PC-3 (cell line): ENCODE measurements around the gene SLC25A4. TPM values are rescaled to one million over a fixed set of nuclear protein-coding genes. Genes with fewer than 3 reads are reported as not detected.
A peak's percentile ranks its signal among the peaks of the same experiment; 100 is the strongest.

Source experiments
- ATAC-seq: fragments of 200-7000 bp; cut with Tn5 transposase; 2 replicates; pipeline ENCODE4 v1.9.1; 2020; ENCODE audit warnings: mild to moderate bottlenecking, moderate library complexity
- BruUV-seq: library from RNA; stranded (reverse); fragments of 400-500 nt; replicated peaks from 2 replicates; lab custom pipeline; 2021; lab: Mats Ljungman, UMichigan
- CTCF ChIA-PET: fragments of 300-600 bp; sonication (Branson Sonifier 250); formaldehyde crosslinking; loops from one replicate; lab custom pipeline; 2022; ENCODE audit warnings: antibody characterized with exemption; lab: Charles Lee
- POLR2A ChIA-PET: fragments of 300-600 bp; sonication (Branson Sonifier 250); formaldehyde crosslinking; loops from one replicate; lab custom pipeline; 2022; ENCODE audit warnings: antibody characterized with exemption; ENCODE audit not compliant: unreplicated experiment; lab: Charles Lee
- DNase-seq: peaks from one replicate; pipeline ENCODE4 v3.0.0-alpha.2; 2015
- H2AFZ ChIP-seq: fragments of 300-600 bp; sonication (generic); 2 replicates; pipeline ENCODE4 v1.6.0; 2016; ENCODE audit warnings: antibody characterized with exemption, low read length
- H3F3A ChIP-seq: fragments of 300-600 bp; sonication (generic); one replicate; pipeline ENCODE4 v1.6.0; 2017; ENCODE audit warnings: antibody characterized with exemption, low read length, control low read depth, mild to moderate bottlenecking; ENCODE audit not compliant: unreplicated experiment
- H3K27ac ChIP-seq: fragments of 300-600 bp; sonication (generic); 2 replicates; pipeline ENCODE4 v1.5.1; 2016; ENCODE audit warnings: mild to moderate bottlenecking, low read length
- H3K27me3 ChIP-seq: fragments of 300-600 bp; sonication (generic); 2 replicates; pipeline ENCODE4 v1.6.1; 2016; ENCODE audit warnings: low read length, mixed read lengths
- H3K36me3 ChIP-seq: fragments of 300-600 bp; sonication (generic); 2 replicates; pipeline ENCODE4 v1.6.1; 2016; ENCODE audit warnings: low read depth, mixed run types, low read length, mixed read lengths
- H3K4me1 ChIP-seq: fragments of 300-600 bp; sonication (generic); 2 replicates; pipeline ENCODE4 v1.5.1; 2016; ENCODE audit warnings: low read length; ENCODE audit not compliant: insufficient read depth
- H3K4me2 ChIP-seq: fragments of 300-600 bp; sonication (generic); 2 replicates; pipeline ENCODE4 v1.6.0; 2016; ENCODE audit warnings: low read length
- H3K4me3 ChIP-seq: fragments of 300-600 bp; sonication (generic); 2 replicates; pipeline ENCODE4 v1.5.1; 2016; ENCODE audit warnings: mild to moderate bottlenecking, low read length, mixed read lengths
- H3K79me2 ChIP-seq: fragments of 300-600 bp; sonication (generic); 2 replicates; pipeline ENCODE4 v1.6.1; 2017; ENCODE audit warnings: low read length, mixed read lengths
- H3K9ac ChIP-seq: fragments of 300-600 bp; sonication (generic); 2 replicates; pipeline ENCODE4 v1.6.0; 2016; ENCODE audit warnings: mild to moderate bottlenecking, low read length
- H3K9me2 ChIP-seq: fragments of 300-600 bp; sonication (generic); replicated peaks from 2 replicates; pipeline ENCODE4 v1.6.1; 2016; ENCODE audit warnings: mixed run types, low read length, mixed read lengths
- H3K9me3 ChIP-seq: fragments of 300-600 bp; sonication (generic); 2 replicates; pipeline ENCODE4 v1.6.1; 2016; ENCODE audit warnings: low read length, mixed read lengths
- H4K20me1 ChIP-seq: fragments of 300-600 bp; sonication (generic); 2 replicates; pipeline ENCODE4 v1.6.1; 2016; ENCODE audit warnings: low read length, mixed read lengths
- EZH2 ChIP-seq: fragments of 300-600 bp; sonication (generic); IDR thresholded peaks from one replicate; pipeline ENCODE4 v1.6.1; 2017; ENCODE audit warnings: antibody characterized with exemption, mild to moderate bottlenecking, low read length; ENCODE audit not compliant: unreplicated experiment
- EZH2phosphoT487 ChIP-seq: fragments of 300-600 bp; sonication (generic); IDR thresholded peaks from 2 replicates; pipeline ENCODE4 v1.6.1; 2018; ENCODE audit warnings: mild to moderate bottlenecking, antibody characterized with exemption, low read length, borderline replicate concordance
- intact Hi-C: fragments of 100-400 bp; cut with micrococcal nuclease; formaldehyde crosslinking; loops from 2 replicates; pipeline ENCODE4 v1.9.0; 2023
- total RNA-seq: library from RNA; depleted of rRNA; stranded (reverse); fragments of >200 nt; gene quantifications from 2 replicates; pipeline ENCODE4 v1.2.3, GENCODE V29; 2014
- TF ChIP-seq, protein P1 (sequence below): fragments of 300-600 bp; sonication (generic); conservative IDR thresholded peaks from 2 replicates; pipeline ENCODE4 v1.5.1; 2017; ENCODE audit warnings: antibody characterized with exemption, low read depth, mild to moderate bottlenecking, low read length

SLC25A4 gene
- total RNA-seq, 1 experiment from 2014 or later = 23.2 TPM

DNA sequence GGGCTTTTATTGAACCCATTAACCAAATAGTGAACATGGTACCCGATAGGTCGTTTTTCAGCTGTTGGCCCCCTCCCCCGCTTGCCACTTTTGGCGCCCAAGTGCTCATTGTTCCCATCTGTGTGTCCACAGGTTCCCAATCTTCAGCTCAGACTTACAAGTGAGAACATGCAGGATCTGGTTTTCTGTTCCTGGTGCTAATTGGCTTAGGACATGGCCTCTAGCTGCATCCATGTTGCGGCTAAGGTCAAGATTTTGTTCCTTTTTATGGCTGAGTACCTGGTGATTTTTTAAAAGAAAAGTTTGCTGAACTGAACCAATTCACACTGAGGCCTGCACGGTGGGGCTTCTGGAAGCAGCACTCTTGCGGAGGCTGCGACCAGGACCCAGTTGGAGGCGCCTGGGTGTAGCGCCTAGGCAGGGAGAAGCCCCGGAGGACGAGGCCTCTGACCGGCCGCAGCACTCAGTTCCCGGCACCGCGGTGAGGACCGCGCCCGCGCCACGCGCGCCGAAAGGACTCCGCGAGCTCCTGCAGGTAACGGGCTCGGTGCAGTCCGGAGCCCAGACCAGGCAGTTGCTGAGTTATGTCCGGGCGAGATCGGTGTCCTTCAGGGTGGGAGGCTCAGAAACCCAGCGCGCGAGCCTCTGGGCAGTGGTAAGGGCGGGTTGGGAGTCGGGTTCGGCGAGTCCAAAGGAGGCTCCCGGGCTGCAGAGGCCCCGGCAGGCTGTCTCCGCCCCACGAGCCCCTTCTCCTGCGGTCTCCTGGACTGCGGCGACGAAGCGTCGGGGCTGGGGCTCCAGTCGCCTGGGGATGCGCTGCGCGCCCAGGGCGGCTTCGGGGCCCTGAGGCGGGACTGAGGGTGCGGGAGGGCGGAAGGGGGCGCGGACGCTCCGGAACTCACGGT is 15.8 kb upstream of the SLC25A4 start:
- Histone ChIP-seq H3K27ac (no peak overlapping the region), H3K79me2 (no peaks in the 10 kb centered on the region), H3K4me1 (no peaks in the 10 kb centered on the region), H3F3A (no peaks in the 10 kb centered on the region), H3K27me3 (no peaks in the 10 kb centered on the region), H3K9ac (no peak overlapping the region), H3K36me3 (no peaks in the 10 kb centered on the region), H4K20me1 (no peaks in the 10 kb centered on the region), H3K9me3 (no peaks in the 10 kb centered on the region), H2AFZ (peak overlapping the region; percentile 72), H3K9me2 (no peaks in the 10 kb centered on the region), H3K4me2 (peak overlapping the region; percentile 87), H3K4me3 (peak overlapping the region; percentile 58)
- ATAC-seq (peak; percentile 55), DNase-seq (no peak)
- intact Hi-C loops = no loop called here
- no TSS peak for BruUV-seq
- TF ChIP-seq EZH2 = no peak
- no peak for TF ChIP-seq EZH2phosphoT487
- TF ChIP-seq, protein P1, sequence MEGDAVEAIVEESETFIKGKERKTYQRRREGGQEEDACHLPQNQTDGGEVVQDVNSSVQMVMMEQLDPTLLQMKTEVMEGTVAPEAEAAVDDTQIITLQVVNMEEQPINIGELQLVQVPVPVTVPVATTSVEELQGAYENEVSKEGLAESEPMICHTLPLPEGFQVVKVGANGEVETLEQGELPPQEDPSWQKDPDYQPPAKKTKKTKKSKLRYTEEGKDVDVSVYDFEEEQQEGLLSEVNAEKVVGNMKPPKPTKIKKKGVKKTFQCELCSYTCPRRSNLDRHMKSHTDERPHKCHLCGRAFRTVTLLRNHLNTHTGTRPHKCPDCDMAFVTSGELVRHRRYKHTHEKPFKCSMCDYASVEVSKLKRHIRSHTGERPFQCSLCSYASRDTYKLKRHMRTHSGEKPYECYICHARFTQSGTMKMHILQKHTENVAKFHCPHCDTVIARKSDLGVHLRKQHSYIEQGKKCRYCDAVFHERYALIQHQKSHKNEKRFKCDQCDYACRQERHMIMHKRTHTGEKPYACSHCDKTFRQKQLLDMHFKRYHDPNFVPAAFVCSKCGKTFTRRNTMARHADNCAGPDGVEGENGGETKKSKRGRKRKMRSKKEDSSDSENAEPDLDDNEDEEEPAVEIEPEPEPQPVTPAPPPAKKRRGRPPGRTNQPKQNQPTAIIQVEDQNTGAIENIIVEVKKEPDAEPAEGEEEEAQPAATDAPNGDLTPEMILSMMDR = no peak
- CTCF ChIA-PET = no interaction called here
- POLR2A ChIA-PET = no interaction called here

DNA sequence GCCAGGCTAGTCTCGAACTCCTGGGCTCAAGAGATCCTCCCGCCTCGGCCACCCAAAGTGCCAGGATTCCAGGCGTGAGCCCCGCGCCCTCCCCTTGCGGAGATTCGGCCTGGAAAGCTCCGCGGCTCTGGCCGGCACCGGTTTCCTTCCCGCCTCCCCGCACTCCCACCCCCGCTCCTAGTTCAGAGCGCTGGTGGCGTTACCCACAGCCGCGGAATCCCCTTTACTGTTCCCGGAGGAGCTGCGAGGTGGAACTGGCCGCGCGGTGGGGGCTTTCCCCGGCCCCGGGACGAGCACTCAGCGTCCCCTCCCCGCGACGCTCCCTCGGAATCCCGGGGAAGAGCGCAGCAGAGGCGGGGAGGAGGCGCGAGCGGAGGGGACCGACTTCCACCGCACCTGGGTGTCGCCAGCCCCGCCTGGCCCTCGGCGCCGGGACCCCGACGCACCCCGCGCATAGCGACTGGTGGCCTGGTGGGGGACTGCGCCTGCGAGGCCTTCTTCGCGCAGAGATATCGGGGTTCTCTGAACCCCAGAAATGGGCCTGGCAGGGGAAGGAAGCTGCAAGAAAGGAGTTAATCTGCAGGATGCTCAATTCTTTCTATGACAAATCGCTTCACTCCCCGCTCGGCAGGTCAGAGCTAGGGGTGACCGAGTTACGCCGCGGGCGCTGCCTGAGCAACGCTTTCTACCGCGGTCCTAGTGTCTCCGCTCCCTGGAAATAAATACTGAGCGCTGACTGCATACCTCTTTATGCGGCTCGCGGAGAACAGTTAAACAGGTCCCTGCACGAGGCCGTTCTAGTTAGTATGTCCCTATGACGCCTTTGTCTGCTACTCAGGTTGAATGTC is 14.6 kb upstream of the SLC25A4 start:
- Histone ChIP-seq H3K9ac (no peak overlapping the region), H3K4me3 (peak overlapping the region; percentile 55), H3K4me2 (peak overlapping the region; percentile 87), H3F3A (no peaks in the 10 kb centered on the region), H3K9me3 (no peaks in the 10 kb centered on the region), H3K27me3 (no peaks in the 10 kb centered on the region), H4K20me1 (no peaks in the 10 kb centered on the region), H3K36me3 (no peaks in the 10 kb centered on the region), H3K9me2 (no peaks in the 10 kb centered on the region), H3K27ac (no peak overlapping the region), H3K79me2 (no peaks in the 10 kb centered on the region), H3K4me1 (no peaks in the 10 kb centered on the region), H2AFZ (peak overlapping the region; percentile 60; the same call in 1 of the 2 replicates)
- no TSS peak for BruUV-seq
- peak; percentile 20 for ATAC-seq
- POLR2A ChIA-PET = no interaction called here
- DNase-seq = no peak
- CTCF ChIA-PET = interaction anchor here (0.5 kb wide), 1 partner anchor 745 kb away, joined by 3 read pairs; no protein-coding TSS in a partner anchor
- TF ChIP-seq EZH2 (no peak), EZH2phosphoT487 (no peak)
- TF ChIP-seq, protein P1 = no peak
- intact Hi-C loops = no loop called here
